GM12878 (cell line): Measurements from ENCODE around the gene DPY19L2.
"Not testable (repeated sequence)": the region's sequence is repeated elsewhere in the genome, so short reads cannot be mapped to it uniquely, and the experiment has no call there.

ENCODE experiments used
- BHLHE40 ChIP-seq, 2 experiments: fragments of 450-650 bp in 1 of 2; IDR thresholded peaks; 2 replicates each; pipeline ENCODE4 v1.6.1; 2011 to 2017; ENCODE audit warnings: low read depth in 2 of 2, borderline replicate concordance in 1 of 2, improper control_type of control experiment in 1 of 2, low read length in 1 of 2, mild to moderate bottlenecking in 1 of 2
- CTCF ChIP-seq, 3 experiments: IDR thresholded peaks in 2 of 3; conservative IDR thresholded peaks in 1 of 3; 2 replicates each; pipeline ENCODE4 v1.5.1; 2011; ENCODE audit warnings: low read depth in 3 of 3, low read length in 3 of 3, mild to moderate bottlenecking in 3 of 3, control low read depth in 2 of 3, moderate library complexity in 2 of 3, inconsistent platforms in 1 of 3, mixed read lengths in 1 of 3; ENCODE audit not compliant: control insufficient read depth in 2 of 3, insufficient read depth in 1 of 3; ENCODE audit errors: extremely low read depth in 1 of 3
- DPF2 ChIP-seq: fragments of 450-650 bp; IDR thresholded peaks from 2 replicates; pipeline ENCODE4 v1.6.1; 2017; ENCODE audit warnings: mild to moderate bottlenecking
- KDM1A ChIP-seq: fragments of 200-600 bp; sonication (generic); IDR thresholded peaks from 2 replicates; pipeline ENCODE4 v1.6.1; 2016; ENCODE audit warnings: borderline replicate concordance
- MTA3 ChIP-seq: IDR thresholded peaks from 2 replicates; pipeline ENCODE4 v1.6.1; 2012; ENCODE audit warnings: low read length, inconsistent platforms, borderline replicate concordance
- NBN ChIP-seq: fragments of 450-650 bp; IDR thresholded peaks from 2 replicates; pipeline ENCODE4 v1.6.1; 2016
- POLR2AphosphoS5 ChIP-seq: IDR thresholded peaks from 2 replicates; pipeline ENCODE4 v1.6.1; 2011; ENCODE audit warnings: mild to moderate bottlenecking, low read length, inconsistent platforms
- ZNF24 ChIP-seq: fragments of 450-650 bp; IDR thresholded peaks from 2 replicates; pipeline ENCODE4 v1.6.1; 2017; ENCODE audit warnings: antibody characterized with exemption, mild to moderate bottlenecking

- not testable (repeated sequence) for TF ChIP-seq DPF2; CTCF (IDR thresholded peaks at IDR 0.05 in 2 of 3, conservative IDR thresholded peaks at IDR 0.05 in 1 of 3; ENCODE audit: control insufficient read depth in 2 of 3, extremely low read depth in 1 of 3, insufficient read depth in 1 of 3, low read depth in 3 of 3, low read length in 3 of 3); POLR2AphosphoS5; NBN; KDM1A; ZNF24; BHLHE40 (IDR thresholded peaks at IDR 0.05; ENCODE audit: borderline replicate concordance in 1 of 2, low read depth in 2 of 2, low read length in 1 of 2); MTA3
These were observed 12.5 kb upstream of the DPY19L2 start for GRCh38 chr12:63680758-63681157.
